Astrocyte (in vitro differentiated cells and primary cell): Measurements from ENCODE around the gene ZNF385C.

Experiments used
- CTCF ChIP-seq: IDR thresholded peaks from 2 replicates; pipeline ENCODE4 v1.5.1; 2011; ENCODE audit warnings: low read depth, mild to moderate bottlenecking, inconsistent platforms, low read length, moderate library complexity; ENCODE audit not compliant: insufficient read depth
- EZH2 ChIP-seq: IDR thresholded peaks from 2 replicates; pipeline ENCODE4 v1.6.1; 2012; ENCODE audit warnings: mild to moderate bottlenecking, low read length, inconsistent platforms; ENCODE audit not compliant: insufficient read depth

GRCh38 chr17:42061646-42062487 lies 36.4 kb downstream of the ZNF385C start:
- TF ChIP-seq CTCF (no peak), EZH2 (no peak)
